Fibroblast of lung (primary cell): ENCODE measurements around the gene MRNIP. TPM values are rescaled to one million over a fixed set of nuclear protein-coding genes. Genes with fewer than 3 reads are reported as not detected.

Experiments
- DNase-seq, 2 donors: peaks; one replicate each; pipeline versions ENCODE4 v3.0.0 to v3.0.0-alpha.2; 2010; ENCODE audit warnings: low read depth in 2 of 2
- H2AFZ ChIP-seq: 2 replicates; pipeline ENCODE4 v1.5.1; 2012; ENCODE audit warnings: low read length, control low read depth, inconsistent platforms
- H3K27ac ChIP-seq: 2 replicates; pipeline ENCODE4 v1.5.1; 2011; ENCODE audit warnings: low read length, control low read depth; ENCODE audit not compliant: insufficient read depth
- H3K27me3 ChIP-seq: 2 replicates; pipeline ENCODE4 v1.5.1; 2011; ENCODE audit warnings: mild to moderate bottlenecking, low read length; ENCODE audit not compliant: control insufficient read depth, insufficient read depth
- H3K36me3 ChIP-seq: 2 replicates; pipeline ENCODE4 v1.5.1; 2011; ENCODE audit warnings: low read length; ENCODE audit not compliant: control insufficient read depth, insufficient read depth
- H3K4me1 ChIP-seq: 2 replicates; pipeline ENCODE4 v1.5.1; 2011; ENCODE audit warnings: low read length; ENCODE audit not compliant: control insufficient read depth, insufficient read depth; ENCODE audit errors: extremely low read depth
- H3K4me2 ChIP-seq: 2 replicates; pipeline ENCODE4 v1.5.1; 2011; ENCODE audit warnings: low read length, control low read depth; ENCODE audit not compliant: insufficient read depth; ENCODE audit errors: extremely low read depth
- H3K4me3 ChIP-seq, 4 experiments: fragments of 200-600 bp in 1 of 4; sonication (generic) in 1 of 4; replicated peaks in 1 of 4; 2 replicates each; pipeline ENCODE4 v1.5.1; 2011 to 2016; ENCODE audit warnings: low read length in 4 of 4, low read depth in 3 of 4, mild to moderate bottlenecking in 3 of 4, control low read depth in 2 of 4, inconsistent platforms in 1 of 4, mixed read lengths in 1 of 4; ENCODE audit not compliant: insufficient read depth in 1 of 4; ENCODE audit errors: control extremely low read depth in 1 of 4
- H3K79me2 ChIP-seq: 2 replicates; pipeline ENCODE4 v1.5.1; 2012; ENCODE audit warnings: mild to moderate bottlenecking, low read length, inconsistent platforms; ENCODE audit not compliant: control insufficient read depth, insufficient read depth
- H3K9ac ChIP-seq: 2 replicates; pipeline ENCODE4 v1.5.1; 2011; ENCODE audit warnings: mild to moderate bottlenecking, low read length, control low read depth; ENCODE audit not compliant: insufficient read depth
- H3K9me3 ChIP-seq: 2 replicates; pipeline ENCODE4 v1.5.1; 2012; ENCODE audit warnings: low read depth, low read length; ENCODE audit not compliant: control insufficient read depth, insufficient read depth
- H4K20me1 ChIP-seq: 2 replicates; pipeline ENCODE4 v1.5.1; 2011; ENCODE audit warnings: low read length; ENCODE audit not compliant: control insufficient read depth, insufficient read depth; ENCODE audit errors: extremely low read depth
- CTCF ChIP-seq, 2 donors: IDR thresholded peaks in 1 of 2; conservative IDR thresholded peaks in 1 of 2; 1 replicate in 1 of 2; 2 replicates in 1 of 2; pipeline ENCODE4 v1.5.1; 2011 to 2012; ENCODE audit warnings: low read length in 2 of 2, control low read depth in 1 of 2, inconsistent platforms in 1 of 2, low read depth in 1 of 2, mild to moderate bottlenecking in 1 of 2
- EZH2 ChIP-seq: IDR thresholded peaks from 2 replicates; pipeline ENCODE4 v1.5.1; 2012; ENCODE audit warnings: low read length, control low read depth, mild to moderate bottlenecking; ENCODE audit errors: missing control alignments
- polyA plus RNA-seq, 2 donors: library from polyadenylated mRNA; depleted of rRNA in 1 of 2; stranded (reverse) in 1 of 2; unstranded in 1 of 2; fragments of >200 nt; gene quantifications; 2 replicates each; pipeline ENCODE4 v1.2.1, GENCODE V29; 2011 to 2012; ENCODE audit warnings: missing spikeins in 1 of 2
- total RNA-seq: library from RNA; depleted of rRNA; stranded (reverse); fragments of >200 nt; gene quantifications from 2 replicates; pipeline ENCODE4 v1.2.1, GENCODE V29; 2014

MRNIP gene
- total and polyA plus RNA-seq, 2 donors (not counting 1 experiment from before 2014, with no cell fraction given), result 8.6 to 21.0 TPM

- H3K27me3 ChIP-seq, result no peaks in the 10 kb centered on the region
- H3K4me2 ChIP-seq, result no peak overlapping the region
- H3K9me3 ChIP-seq, result no peaks in the 10 kb centered on the region
- peaks cover 8% of the 10 kb centered on the region for H3K79me2 ChIP-seq
- H3K36me3 ChIP-seq, result peaks cover 47% of the 10 kb centered on the region
- no peak for DNase-seq
- peaks cover 2% of the 10 kb centered on the region for H4K20me1 ChIP-seq
- H2AFZ ChIP-seq, result no peak overlapping the region
- H3K4me1 ChIP-seq, result peaks cover 4% of the 10 kb centered on the region
- H3K27ac ChIP-seq, result no peak overlapping the region
- no peak for TF ChIP-seq EZH2
- TF ChIP-seq CTCF (conservative IDR thresholded peaks at IDR 0.05 in 1 of 2, IDR thresholded peaks at IDR 0.05 in 1 of 2; ENCODE audit: low read depth in 1 of 2, low read length in 2 of 2), result no peak
- no peak overlapping the region for H3K4me3 ChIP-seq
- H3K9ac ChIP-seq, result no peak overlapping the region
These were observed 24.5 kb downstream of the MRNIP start for GRCh38 chr5:179834120-179834519.

GRCh38 chr5:179833709-179834070, 24.9 kb downstream of the MRNIP start:
- TF ChIP-seq EZH2 (no peak), CTCF (conservative IDR thresholded peaks at IDR 0.05 in 1 of 2, IDR thresholded peaks at IDR 0.05 in 1 of 2; ENCODE audit: low read depth in 1 of 2, low read length in 2 of 2) (no peak)
- Histone ChIP-seq H3K27me3 (no peaks in the 10 kb centered on the region), H3K79me2 (peaks cover 12% of the 10 kb centered on the region), H3K9me3 (no peaks in the 10 kb centered on the region), H3K27ac (no peak overlapping the region), H3K4me2 (no peak overlapping the region), H4K20me1 (peaks cover 2% of the 10 kb centered on the region), H3K36me3 (peaks cover 51% of the 10 kb centered on the region), H3K9ac (no peak overlapping the region), H3K4me1 (peaks cover 4% of the 10 kb centered on the region), H2AFZ (no peak overlapping the region), H3K4me3 (no peak overlapping the region)
- DNase-seq, result no peak

GRCh38 chr5:179833056-179833708, 25.4 kb downstream of the MRNIP start:
- H3K27me3 ChIP-seq, result no peaks in the 10 kb centered on the region
- H3K27ac ChIP-seq, result no peak overlapping the region
- peaks cover 13% of the 10 kb centered on the region for H3K79me2 ChIP-seq
- H3K4me3 ChIP-seq, result no peak overlapping the region
- no peak overlapping the region for H3K4me2 ChIP-seq
- TF ChIP-seq EZH2, result no peak
- TF ChIP-seq CTCF (conservative IDR thresholded peaks at IDR 0.05 in 1 of 2, IDR thresholded peaks at IDR 0.05 in 1 of 2; ENCODE audit: low read depth in 1 of 2, low read length in 2 of 2), result no peak
- H2AFZ ChIP-seq, result no peak overlapping the region
- H4K20me1 ChIP-seq, result peaks cover 2% of the 10 kb centered on the region
- DNase-seq, result no peak
- no peak overlapping the region for H3K9ac ChIP-seq
- no peaks in the 10 kb centered on the region for H3K9me3 ChIP-seq
- peaks cover 4% of the 10 kb centered on the region for H3K4me1 ChIP-seq
- peaks cover 53% of the 10 kb centered on the region for H3K36me3 ChIP-seq
